ENCODE data around the gene PDCD1LG2. TPM values are rescaled to one million over a fixed set of nuclear protein-coding genes. Genes with fewer than 3 reads are reported as not detected.

Gene PDCD1LG2
- total and polyA plus RNA-seq, 2 of the 8 experiments (the other 6 are each of a cell fraction or from before 2014, with no cell fraction given) = not detected

GRCh38 chr9:5592231-5592630 lies 81.9 kb downstream of the PDCD1LG2 start:
- 87% methylated on average over 3 of the region's 3 CpGs; no CpG with 5 or more reads in 1 of the 2 experiments for WGBS, 2 experiments (ENCODE audit: extremely low coverage in 1 of 2, insufficient coverage in 1 of 2, insufficient read length in 1 of 2, insufficient replicate concordance in 2 of 2, low coverage in 1 of 2, low lambda C conversion rate in 2 of 2, missing lambda C conversion rate in 1 of 2)
- POLR2A ChIA-PET (ENCODE audit: partially characterized antibody) = no interaction called here

More at GRCh38 chr9:5592231-5592630, 81.9 kb downstream of the PDCD1LG2 start:
- H4K91ac ChIP-seq (replicated peaks; ENCODE audit: insufficient read length, low read length) = no peak overlapping the region
- H4K5ac ChIP-seq (ENCODE audit: insufficient read length, low read depth, low read length) = no peak overlapping the region
- no peak overlapping the region for H2BK120ac ChIP-seq (replicated peaks; ENCODE audit: low read depth, low read length)
- no peak overlapping the region for H3K23ac ChIP-seq (ENCODE audit: insufficient read length)
- FAIRE-seq (no peak), DNase-seq (ENCODE audit: low read depth in 1 of 2, low spot score in 2 of 2) (no peak)
- no peak overlapping the region for H2AK5ac ChIP-seq (ENCODE audit: low read depth, low read length)
- no peak overlapping the region for H3K4me2 ChIP-seq (ENCODE audit: insufficient read depth in 1 of 2, low read depth in 2 of 2, low read length in 2 of 2)
- H2AFZ ChIP-seq (ENCODE audit: low read length) = no peak overlapping the region
- H3K4me1 ChIP-seq (replicated peaks in 1 of 4; ENCODE audit: control insufficient read depth in 3 of 4, insufficient read depth in 4 of 4, low read length in 3 of 4) = no peaks in the 10 kb centered on the region
- no peak overlapping the region for H3K4me3 ChIP-seq (ENCODE audit: extremely low read depth in 1 of 4, insufficient read depth in 2 of 4, low read depth in 3 of 4, low read length in 4 of 4)
- no peak overlapping the region for H3K18ac ChIP-seq (ENCODE audit: extremely low read depth, low read length)
- no peaks in the 10 kb centered on the region for H3K79me2 ChIP-seq (ENCODE audit: control insufficient read depth in 1 of 2, insufficient read depth in 2 of 2, low read length in 2 of 2)
- H3K4ac ChIP-seq (replicated peaks; ENCODE audit: insufficient read length, low read depth, low read length) = no peak overlapping the region
- TF ChIP-seq EGR1 (IDR thresholded peaks at IDR 0.05; ENCODE audit: borderline replicate concordance, low read depth, low read length) (no peak), BACH1 (IDR thresholded peaks at IDR 0.05; ENCODE audit: low read length) (no peak), TEAD4 (IDR thresholded peaks at IDR 0.05; ENCODE audit: low read depth, low read length) (no peak), YY1 (IDR thresholded peaks at IDR 0.05; ENCODE audit: low read depth, low read length) (no peak), NANOG (IDR thresholded peaks at IDR 0.05; ENCODE audit: insufficient read depth, low read depth, low read length, poor library complexity, severe bottlenecking) (no peak), JUND (IDR thresholded peaks at IDR 0.05; ENCODE audit: low read length) (no peak), JUN (IDR thresholded peaks at IDR 0.05; ENCODE audit: low read depth, low read length) (no peak), RFX5 (IDR thresholded peaks at IDR 0.05; ENCODE audit: borderline replicate concordance, low read depth, low read length) (no peak), SIN3A (conservative IDR thresholded peaks at IDR 0.05 in 1 of 2, IDR thresholded peaks at IDR 0.05 in 1 of 2; ENCODE audit: low read depth in 1 of 2, low read length in 2 of 2) (no peak), BCL11A (IDR thresholded peaks at IDR 0.05; ENCODE audit: low read depth in 2 of 2, low read length in 2 of 2) (no peak), SIRT6 (IDR thresholded peaks at IDR 0.05; ENCODE audit: low read length) (no peak), SP2 (IDR thresholded peaks at IDR 0.05; ENCODE audit: low read length) (no peak), SRF (IDR thresholded peaks at IDR 0.05; ENCODE audit: low read depth, low read length) (no peak)
- no peak overlapping the region for H2BK5ac ChIP-seq (ENCODE audit: low read depth, low read length)
- H3K56ac ChIP-seq (replicated peaks; ENCODE audit: insufficient read length, low read depth, low read length) = no peak overlapping the region
- H3K14ac ChIP-seq (ENCODE audit: insufficient read length) = no peak overlapping the region
- H2BK12ac ChIP-seq (ENCODE audit: low read depth, low read length) = no peak overlapping the region
- H4K20me1 ChIP-seq (replicated peaks in 1 of 2; ENCODE audit: control insufficient read depth in 1 of 2, insufficient read depth in 2 of 2, low read length in 2 of 2) = no peaks in the 10 kb centered on the region
- no peak overlapping the region for H3K27ac ChIP-seq (ENCODE audit: low read depth, low read length)
- H3K9me3 ChIP-seq (ENCODE audit: insufficient read depth in 2 of 2, low read depth in 1 of 2, low read length in 1 of 2) = no peaks in the 10 kb centered on the region
- no peak overlapping the region for H3K9ac ChIP-seq (replicated peaks in 1 of 4; ENCODE audit: extremely low read depth in 1 of 4, low read depth in 3 of 4, low read length in 3 of 4)
- CTCF ChIA-PET (ENCODE audit: partially characterized antibody) = interaction anchor here (0.7 to 1.6 kb wide), 4 partner anchors 9 to 167 kb away, joined by 3 to 8 read pairs (median 4); partner anchors contain the start of gene CD274
- H3K36me3 ChIP-seq (ENCODE audit: control insufficient read depth in 2 of 4, insufficient read depth in 4 of 4, low read length in 3 of 4) = no peaks in the 10 kb centered on the region
- no peak overlapping the region for H2BK20ac ChIP-seq (ENCODE audit: low read length)
- no peak overlapping the region for H2BK15ac ChIP-seq (ENCODE audit: low read length)
- H4K8ac ChIP-seq (ENCODE audit: extremely low read depth, insufficient read depth, low read length) = no peak overlapping the region
- no peaks in the 10 kb centered on the region for H3K79me1 ChIP-seq (ENCODE audit: low read depth, low read length)
- H3K27me3 ChIP-seq (replicated peaks in 1 of 4; ENCODE audit: control insufficient read depth in 3 of 4, extremely low read depth in 1 of 4, insufficient read depth in 3 of 4, low read length in 3 of 4) = no peaks in the 10 kb centered on the region
- no peaks in the 10 kb centered on the region for H3K23me2 ChIP-seq (ENCODE audit: low read depth, low read length)
